Stimulated activated CD8-positive, alpha-beta memory T cell treated with anti-CD3 and anti-CD28 coated beads, Interleukin-4, amount 100 ng/mL, for 4 hours (primary cell): Measurements from ENCODE around the gene ANO7.

Source experiments
- DNase-seq, 2 donors: peaks; one replicate each; pipeline ENCODE4 v3.0.0-alpha.2; 2020; ENCODE audit warnings: low read depth in 2 of 2, low spot score in 1 of 2

Gene ANO7

GRCh38 chr2:241226723-241227572 is 38.5 kb downstream of the ANO7 start:
- no peak for DNase-seq

- no peak for DNase-seq
Measured at GRCh38 chr2:241227594-241227993, 39.1 kb downstream of the ANO7 start.

GRCh38 chr2:241228081-241228859 is 39.8 kb downstream of the ANO7 start:
- DNase-seq: no peak

- no peak for DNase-seq
Measured at GRCh38 chr2:241228860-241229516, 40.5 kb downstream of the ANO7 start.

GRCh38 chr2:241229563-241230401 is 41.3 kb downstream of the ANO7 start:
- no peak for DNase-seq

GRCh38 chr2:241230435-241230834 is 42.0 kb downstream of the ANO7 start:
- DNase-seq: no peak

GRCh38 chr2:241232736-241233575 is 44.5 kb downstream of the ANO7 start:
- DNase-seq: no peak

GRCh38 chr2:241234066-241234790 is 45.8 kb downstream of the ANO7 start:
- DNase-seq: no peak

GRCh38 chr2:241234962-241235740 is 46.7 kb downstream of the ANO7 start:
- no peak for DNase-seq

- DNase-seq: no peak
Measured at GRCh38 chr2:241235859-241236593, 47.5 kb downstream of the ANO7 start.

GRCh38 chr2:241237047-241237446 is 48.6 kb downstream of the ANO7 start:
- no peak for DNase-seq

- no peak for DNase-seq
Measured at GRCh38 chr2:241237949-241238371, 49.5 kb downstream of the ANO7 start.

GRCh38 chr2:241238693-241239198 is 50.3 kb downstream of the ANO7 start:
- no peak for DNase-seq

GRCh38 chr2:241239552-241240202 is 51.2 kb downstream of the ANO7 start:
- no peak for DNase-seq

- no peak for DNase-seq
Measured at GRCh38 chr2:241240320-241241004, 52.0 kb downstream of the ANO7 start.

- DNase-seq: no peak
Measured at GRCh38 chr2:241241669-241242068, 53.2 kb downstream of the ANO7 start.

GRCh38 chr2:241242306-241242705 is 53.8 kb downstream of the ANO7 start:
- no peak for DNase-seq
